GM21786 (cell line): ENCODE measurements around the gene CEP152.

Experiments
- ATAC-seq: cut with Tn5 transposase; IDR thresholded peaks from one replicate; pipeline ENCODE4 v1.9.1; 2021; ENCODE audit not compliant: unreplicated experiment

Gene CEP152

DNA sequence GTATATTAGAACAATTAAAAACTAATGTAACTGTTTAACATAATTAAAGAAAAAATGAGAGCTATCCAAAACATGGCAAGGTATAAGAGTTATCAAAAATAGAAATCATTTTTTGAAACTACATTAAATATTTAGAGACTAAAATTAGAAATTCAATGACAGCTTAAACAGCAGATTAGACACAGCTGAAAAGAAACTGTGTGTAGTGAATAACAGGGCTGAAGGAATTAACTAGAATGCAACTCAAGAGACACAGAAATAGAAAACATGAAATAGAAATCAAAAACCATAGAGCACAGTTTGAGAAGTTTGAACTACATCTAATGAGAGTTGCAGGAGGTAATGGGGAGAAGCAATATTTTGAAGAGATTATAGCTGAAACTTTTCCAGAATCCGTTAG lies 105.5 kb downstream of the CEP152 start:
- ATAC-seq: no peak

DNA sequence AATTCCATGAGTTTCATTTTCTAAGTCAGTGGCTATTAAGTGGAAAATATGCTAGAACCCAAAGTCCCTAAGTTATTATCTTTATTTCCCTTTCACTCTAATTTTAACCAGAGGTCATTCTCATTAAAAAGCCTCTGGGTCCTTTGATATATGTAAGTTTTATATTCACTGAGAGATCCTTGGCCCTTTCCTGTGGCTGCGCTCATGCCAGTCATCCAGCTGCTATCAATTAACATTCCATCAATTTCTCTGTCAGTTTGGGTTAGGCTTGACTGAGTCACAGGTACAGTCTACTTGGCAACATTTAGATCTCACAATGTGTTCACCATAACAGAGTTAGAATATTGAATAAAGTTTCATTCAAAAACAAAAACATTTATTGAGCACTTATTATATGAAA lies 107.3 kb downstream of the CEP152 start:
- no peak for ATAC-seq

DNA sequence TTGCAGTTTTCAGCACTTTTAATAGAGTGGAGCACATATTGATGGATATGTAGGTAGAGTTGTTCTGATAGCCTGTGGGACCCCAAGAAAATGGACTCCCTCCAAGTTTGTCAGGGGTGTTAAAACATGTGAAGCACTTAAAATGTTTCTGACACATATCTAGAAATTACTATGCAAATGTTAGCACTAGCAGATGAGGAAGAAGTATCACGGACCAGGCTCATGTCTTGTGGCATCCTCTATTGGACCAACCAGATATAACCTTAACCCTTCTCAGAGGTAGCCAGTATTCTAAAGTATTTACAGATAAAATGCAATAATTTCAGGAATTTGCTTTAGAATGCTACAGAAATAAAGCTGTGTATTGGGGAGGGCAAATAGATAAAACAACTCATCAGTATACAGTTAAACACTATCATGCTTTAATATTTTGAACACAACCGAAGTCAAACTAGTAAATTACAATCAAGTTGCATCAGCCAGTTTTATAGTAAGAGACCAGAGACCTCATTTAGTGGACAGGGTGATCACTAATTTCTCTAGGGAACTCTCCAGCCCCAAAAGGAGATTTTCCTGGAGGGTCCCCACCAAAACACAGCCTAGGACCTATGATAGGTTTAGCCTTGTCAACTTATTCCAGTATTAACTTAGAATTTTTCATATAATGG lies 108.2 kb downstream of the CEP152 start:
- no peak for ATAC-seq

DNA sequence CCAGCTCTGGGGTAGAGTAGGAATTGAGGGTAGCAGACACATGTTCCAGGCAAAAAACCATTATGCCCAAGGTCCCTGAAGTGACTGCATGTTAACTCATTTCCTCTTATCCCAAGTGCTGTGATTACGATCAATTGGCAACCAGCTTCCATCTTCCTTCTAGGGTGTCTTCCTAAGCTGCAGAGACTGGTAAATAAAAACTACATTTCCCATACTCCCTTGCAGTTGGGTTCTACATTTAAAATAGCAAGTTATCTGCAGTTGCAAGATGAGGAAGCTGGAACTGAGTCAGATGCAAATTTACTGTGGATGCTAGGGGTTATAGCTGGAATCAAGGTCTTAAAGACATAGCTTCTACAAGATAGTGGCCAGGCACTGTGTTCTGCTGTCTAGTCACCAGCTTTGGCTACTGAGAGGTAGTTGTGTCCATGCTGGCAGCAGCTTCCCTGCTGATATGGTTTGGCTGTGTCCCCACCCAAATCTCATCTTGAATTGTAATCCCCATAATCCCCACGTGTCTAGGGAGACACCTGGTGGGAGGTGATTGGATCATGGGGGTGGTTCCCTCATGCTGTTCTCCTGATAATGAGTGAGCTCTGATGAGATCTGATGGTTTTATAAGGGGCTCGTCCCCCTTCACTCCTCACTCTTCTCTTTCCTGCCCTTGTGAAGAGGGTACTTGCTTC lies 114.1 kb downstream of the CEP152 start:
- no peak for ATAC-seq

DNA sequence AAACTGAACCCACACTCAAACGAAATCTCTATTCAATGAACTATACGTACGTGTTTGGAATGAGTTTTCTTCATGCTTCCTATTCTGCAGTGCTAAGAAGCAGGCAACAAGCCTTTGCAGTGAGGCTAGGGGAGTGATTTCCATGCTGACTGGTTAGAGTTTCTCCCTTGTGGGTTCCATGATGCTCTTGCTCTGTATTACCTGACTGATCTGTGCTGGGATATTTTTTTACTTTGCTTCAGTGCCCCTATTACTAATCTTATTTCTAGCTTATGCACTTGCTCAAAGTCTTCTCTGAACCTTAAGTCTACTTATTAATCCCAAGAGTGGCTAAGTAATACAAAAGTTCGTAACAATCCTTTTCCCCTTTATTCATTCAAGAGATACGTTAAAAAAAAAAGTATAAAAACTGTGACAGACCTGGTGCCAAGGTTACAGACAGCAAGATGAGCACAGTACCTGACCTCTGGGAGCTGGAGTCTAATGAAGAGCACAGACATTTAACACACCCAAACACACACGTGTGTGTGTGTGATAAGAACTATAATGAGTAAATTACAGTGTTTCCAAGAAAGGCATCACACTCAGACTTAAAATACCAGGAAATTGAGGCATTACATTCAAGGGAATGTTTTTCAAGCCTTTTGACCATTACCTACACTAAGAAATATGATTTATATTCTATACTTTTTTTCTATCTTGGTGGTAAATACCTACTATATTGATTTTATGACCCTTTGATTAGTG lies 114.9 kb downstream of the CEP152 start:
- no peak for ATAC-seq

DNA sequence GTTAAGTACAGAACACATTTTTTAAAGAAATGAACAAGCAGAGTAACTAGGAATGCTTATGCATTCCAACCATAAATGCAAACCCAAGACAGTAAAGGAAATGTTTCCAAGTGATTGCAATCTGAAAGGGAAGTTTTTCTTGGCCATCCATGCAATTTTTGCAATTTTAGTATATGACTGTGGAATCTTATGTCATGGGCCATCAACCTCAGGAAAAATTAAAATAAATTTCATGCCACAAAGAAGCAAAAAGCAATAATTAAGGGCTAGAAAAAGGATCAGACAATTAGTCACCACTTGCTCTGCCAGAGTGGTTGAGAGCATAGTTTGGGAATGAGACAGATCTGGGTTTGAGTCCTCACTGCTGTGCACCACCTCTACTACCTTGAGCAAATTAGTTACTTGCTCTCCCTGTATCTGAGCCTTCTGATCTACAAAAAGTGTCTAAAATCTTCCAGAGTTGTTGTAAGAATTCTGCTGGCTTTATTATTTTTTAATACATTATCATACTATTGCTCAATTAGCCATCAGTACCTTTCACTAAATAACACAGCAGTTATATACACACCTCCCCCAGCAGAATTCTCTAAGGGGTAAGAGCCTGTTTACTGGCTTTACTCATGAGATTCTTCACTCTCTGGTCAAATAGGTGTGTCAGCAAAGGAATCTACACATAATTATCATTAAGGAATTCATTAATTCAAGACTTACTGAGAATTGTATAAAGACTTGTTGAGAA lies 115.6 kb downstream of the CEP152 start:
- no peak for ATAC-seq

DNA sequence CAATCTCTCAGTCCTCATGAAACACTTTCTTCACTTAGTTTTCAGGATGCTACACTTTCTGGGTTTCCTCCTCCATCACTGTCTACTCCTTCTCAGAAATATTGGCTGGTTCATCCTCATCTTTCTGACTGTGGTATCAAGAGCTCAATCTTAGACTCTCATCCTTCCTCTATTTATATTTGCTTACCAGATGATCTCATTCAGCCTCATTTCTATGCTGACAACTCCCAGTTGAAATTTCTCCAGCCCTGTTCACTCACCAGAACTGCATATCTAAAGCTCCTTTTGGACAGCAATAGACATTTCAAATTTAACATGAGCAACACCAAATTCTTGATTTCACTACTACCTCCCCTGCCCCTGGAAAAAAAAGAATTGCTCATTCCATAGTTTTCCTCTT lies 117.4 kb downstream of the CEP152 start:
- no peak for ATAC-seq

DNA sequence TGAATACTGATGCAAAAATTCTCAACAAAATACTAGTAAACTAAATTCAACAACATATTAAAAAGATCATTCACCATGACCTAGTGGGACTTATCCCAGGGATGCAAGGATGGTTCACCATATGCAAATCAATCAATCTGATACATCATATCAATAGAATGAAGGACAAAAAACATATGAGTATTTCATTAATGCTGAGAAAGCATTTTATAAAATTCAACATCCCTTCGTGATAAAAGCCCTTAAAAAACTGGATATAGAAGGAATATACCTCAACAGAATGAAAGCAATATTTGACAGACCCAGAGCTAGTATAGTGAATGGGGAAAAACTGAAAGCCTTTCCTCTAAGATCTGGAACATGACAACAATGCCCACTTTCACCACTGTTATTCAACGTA lies 122.4 kb downstream of the CEP152 start:
- ATAC-seq: no peak
